Jurkat, Clone E6-1 (cell line): ENCODE measurements around the gene CXCL8.

ENCODE experiments used
- DNase-seq: peaks from one replicate; pipeline ENCODE4 v3.0.0-alpha.2; 2011; ENCODE audit warnings: low read depth, low spot score
- H3K4me3 ChIP-seq: 2 replicates; pipeline ENCODE4 v1.5.1; 2011; ENCODE audit warnings: mild to moderate bottlenecking, low read length, control low read depth, moderate library complexity

Gene CXCL8

DNA sequence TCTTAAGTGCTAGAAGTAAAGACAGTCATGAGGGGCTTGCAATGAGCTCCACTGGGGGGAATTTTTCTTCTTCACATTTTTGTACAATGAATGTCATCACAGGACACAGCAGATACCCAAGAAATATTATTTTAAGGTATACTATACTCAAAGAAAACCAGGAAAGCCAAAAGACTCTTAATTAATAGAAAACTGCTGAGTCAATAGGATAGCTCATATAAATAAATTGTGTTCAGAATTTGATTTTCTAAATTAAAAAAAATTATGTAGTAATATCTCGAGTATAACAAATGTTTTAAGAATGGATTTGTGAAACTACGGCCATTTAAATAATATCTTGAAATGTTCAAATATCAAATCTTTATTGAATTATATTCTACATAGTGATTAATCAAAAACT, 25.7 kb upstream of the CXCL8 start:
- no peak for DNase-seq
- no peak overlapping the region for H3K4me3 ChIP-seq

- DNase-seq: no peak
- no peak overlapping the region for H3K4me3 ChIP-seq
Measured at GRCh38 chr4:73715659-73716058, 24.7 kb upstream of the CXCL8 start.

DNA sequence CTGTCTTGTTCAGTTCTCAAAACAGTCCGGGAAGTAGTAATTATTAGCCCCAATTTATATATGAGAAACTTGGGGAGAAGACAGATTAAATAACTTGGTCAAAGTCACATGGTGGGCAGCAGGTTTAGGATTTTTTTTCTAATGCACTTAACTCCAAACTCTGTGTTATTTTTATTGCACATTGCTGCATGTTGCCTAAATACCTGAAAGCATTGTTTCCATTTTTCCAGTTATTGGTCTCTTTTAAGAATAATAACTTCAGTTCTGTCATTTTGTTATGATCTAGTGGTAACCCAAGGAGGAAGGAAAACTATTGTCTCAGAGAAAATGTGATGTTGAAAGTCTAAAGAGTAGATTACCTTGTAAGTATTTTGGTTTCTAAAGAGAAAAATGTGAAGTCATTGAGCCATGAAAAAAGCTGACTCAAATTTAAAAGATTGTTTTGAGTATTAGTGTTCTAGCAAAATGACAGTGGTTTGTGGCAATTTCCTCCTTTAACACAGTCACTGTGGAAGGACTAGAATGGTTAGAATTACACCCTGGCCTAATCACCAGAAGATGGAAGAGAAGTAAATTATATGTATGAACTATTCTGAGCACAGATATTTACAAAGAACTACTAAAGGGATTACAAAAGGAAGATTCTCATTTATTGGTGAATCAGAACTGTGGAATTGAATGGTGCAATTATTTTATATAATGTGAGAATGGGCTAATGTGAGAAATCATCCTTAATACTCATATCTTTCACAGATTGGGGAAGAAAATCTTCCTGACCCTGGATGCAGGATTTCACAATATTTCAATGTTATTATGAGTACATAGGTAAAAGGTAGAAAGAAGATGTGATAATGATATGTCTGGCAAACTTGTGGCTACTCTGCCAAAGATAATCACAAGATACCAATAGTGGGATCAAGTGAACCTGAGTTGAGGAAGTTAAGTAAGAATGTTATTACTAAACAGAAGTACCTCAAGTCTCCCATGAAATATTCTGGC, 21.7 kb upstream of the CXCL8 start:
- no peak for DNase-seq
- no peak overlapping the region for H3K4me3 ChIP-seq

DNA sequence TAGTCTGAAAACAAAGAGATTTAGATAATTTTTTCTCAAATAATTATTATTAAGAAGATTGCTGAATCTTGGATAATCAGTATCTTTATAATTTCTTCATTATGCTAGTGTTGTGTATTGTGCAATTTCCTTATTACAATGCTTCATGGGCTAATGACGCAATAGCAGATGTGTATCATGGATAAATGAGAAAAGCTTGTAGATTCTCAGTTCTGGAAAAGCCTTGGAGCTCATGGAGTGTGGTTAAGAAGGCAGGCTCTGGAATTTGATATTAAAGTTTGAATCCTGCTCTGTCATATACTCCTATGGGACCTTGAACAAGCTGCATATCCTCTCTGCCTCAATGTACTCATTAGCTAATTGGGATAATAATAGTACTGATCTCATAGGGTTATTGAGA, 18.9 kb upstream of the CXCL8 start:
- H3K4me3 ChIP-seq: no peak overlapping the region
- DNase-seq: no peak

DNA sequence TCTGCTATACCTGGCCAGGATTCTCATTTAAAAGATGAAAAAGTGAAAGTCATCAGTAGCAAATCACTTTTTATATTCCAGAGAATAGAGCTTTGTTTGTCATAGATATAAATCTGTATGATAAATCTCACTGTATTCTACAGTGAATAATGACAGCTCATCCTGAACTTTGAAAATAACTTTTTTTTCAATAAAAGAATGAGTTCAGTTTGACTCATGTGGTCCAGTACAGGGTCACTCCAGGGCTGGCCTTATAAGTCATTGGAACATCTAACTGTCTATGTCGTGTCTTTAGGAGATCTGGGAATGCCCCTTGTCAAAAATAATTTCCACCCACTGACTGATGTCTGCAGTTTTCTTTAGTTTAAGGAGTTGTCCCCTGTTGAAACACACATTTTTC, 18.5 kb upstream of the CXCL8 start:
- DNase-seq: no peak
- no peak overlapping the region for H3K4me3 ChIP-seq

GRCh38 chr4:73723023-73723422, 17.3 kb upstream of the CXCL8 start:
- H3K4me3 ChIP-seq: no peak overlapping the region
- no peak for DNase-seq

DNA sequence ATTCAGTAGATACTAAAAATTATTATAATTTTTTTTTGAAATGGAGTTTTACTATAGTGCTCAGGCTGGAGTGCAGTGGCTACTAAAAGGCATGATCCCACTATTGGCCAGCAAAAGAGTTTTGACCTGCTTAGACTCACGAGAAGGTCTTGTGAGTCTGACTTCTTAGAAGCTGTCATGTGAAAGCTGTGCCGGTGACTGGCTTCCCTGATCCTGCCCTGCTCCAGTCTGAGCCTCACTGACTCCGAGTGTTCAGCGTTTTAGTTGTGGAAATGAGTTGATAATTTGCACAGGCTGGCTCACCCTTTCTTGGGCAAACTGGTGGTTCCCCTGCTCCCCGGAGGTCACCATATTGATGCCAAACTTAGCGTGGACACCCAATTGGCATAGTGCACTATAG, 16.4 kb upstream of the CXCL8 start:
- H3K4me3 ChIP-seq: no peak overlapping the region
- no peak for DNase-seq

- H3K4me3 ChIP-seq: no peak overlapping the region
- DNase-seq: no peak
Measured at GRCh38 chr4:73725510-73725909, 14.9 kb upstream of the CXCL8 start.

DNA sequence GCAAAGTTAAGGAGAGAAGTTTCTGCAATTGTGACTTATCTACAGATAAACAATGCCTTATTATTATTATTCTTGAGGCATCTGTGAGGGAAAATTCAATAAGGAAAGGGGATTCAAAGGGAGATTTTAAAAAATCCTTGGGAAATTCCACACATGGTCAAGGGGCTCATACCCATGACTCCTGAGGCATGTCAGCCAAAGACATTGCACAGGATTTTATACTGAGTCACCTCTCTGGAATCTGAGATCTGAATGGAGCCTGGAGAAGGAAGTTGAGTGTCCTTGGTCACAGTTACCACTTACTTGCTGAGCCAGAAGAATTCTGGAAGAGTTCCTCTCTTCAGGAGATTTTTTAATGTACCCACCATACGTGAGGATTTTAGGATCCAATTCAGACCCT, 14.4 kb upstream of the CXCL8 start:
- no peak for DNase-seq
- H3K4me3 ChIP-seq: no peak overlapping the region

- no peak overlapping the region for H3K4me3 ChIP-seq
- no peak for DNase-seq
Measured at GRCh38 chr4:73727685-73728084, 12.7 kb upstream of the CXCL8 start.

DNA sequence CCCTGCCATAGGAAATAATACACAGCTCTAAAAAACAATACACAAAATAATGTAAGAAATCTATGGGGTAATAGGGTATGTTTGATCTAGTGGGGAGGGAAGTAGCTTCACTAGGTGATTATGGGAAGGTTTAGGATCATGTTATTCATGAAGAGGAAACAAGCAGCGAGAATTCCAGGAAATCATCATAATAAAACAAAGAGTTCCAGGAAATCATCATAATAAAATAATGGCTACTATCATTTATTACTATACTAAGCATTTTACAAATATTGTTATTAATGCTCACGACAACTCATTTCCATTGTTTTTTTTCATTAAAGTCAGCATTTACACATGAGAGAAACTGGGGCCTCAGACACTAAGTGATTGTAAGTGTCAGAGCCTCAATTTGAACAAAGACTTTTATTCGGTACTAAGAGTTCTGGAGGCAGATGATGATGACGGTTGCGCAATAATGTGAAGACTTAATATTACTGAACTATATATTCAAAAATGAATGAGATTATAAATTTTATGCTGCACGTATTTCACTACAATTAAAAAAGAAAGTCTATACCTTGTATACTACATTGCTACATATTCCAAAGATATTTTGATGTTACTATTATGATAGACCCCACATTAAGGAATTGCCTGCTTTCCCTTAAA, 12.2 kb upstream of the CXCL8 start:
- H3K4me3 ChIP-seq: no peak overlapping the region
- DNase-seq: no peak

DNA sequence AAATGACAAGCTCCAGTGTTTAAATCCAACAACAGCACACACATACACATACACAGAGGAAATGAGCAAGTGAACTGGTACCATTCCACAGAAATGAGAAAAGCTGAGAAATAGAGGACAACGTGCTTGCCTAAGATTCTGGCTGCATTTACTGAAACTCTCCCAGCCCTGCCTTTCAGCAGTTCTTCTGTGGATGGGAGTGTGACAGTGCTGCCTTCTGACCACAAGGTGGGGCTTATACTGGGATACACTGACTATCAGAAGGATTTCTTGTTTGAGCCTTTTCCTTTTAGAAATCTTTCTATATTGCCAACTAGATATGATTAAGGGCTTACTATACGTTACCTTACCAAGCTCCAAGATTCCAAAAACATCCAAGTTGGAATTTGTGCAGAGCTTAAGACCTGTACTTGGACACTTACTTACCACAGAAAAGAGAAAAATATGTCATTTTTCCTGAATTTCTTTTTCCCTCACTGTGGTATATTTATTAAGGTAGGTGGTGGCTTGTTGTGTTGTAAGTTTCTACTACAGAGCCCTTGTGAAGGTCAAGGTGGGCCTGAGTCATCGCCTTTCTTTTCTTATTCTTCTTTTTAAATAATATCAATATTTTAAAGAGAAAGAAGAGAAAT, 10.7 kb upstream of the CXCL8 start:
- H3K4me3 ChIP-seq: no peak overlapping the region
- DNase-seq: peak; percentile 39

DNA sequence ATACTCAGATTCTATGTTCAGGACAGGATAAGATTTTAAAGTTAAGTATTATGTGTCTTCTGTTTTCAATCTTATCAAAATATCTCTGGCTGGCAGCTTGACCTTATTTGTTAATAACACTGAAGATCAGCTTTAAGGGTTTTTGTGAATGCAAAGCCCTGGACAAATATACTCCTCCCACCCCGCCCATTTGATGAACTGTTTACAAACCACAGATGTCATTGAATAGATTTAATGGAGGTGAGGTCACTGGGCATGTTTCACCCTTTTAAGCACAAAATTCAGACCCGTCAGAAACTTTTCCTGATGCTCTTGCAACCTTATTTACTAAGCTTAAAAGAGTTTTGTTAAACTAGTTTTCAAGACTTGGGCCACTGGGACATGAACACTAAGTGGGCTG, 10.1 kb upstream of the CXCL8 start:
- H3K4me3 ChIP-seq: no peak overlapping the region
- DNase-seq: no peak

DNA sequence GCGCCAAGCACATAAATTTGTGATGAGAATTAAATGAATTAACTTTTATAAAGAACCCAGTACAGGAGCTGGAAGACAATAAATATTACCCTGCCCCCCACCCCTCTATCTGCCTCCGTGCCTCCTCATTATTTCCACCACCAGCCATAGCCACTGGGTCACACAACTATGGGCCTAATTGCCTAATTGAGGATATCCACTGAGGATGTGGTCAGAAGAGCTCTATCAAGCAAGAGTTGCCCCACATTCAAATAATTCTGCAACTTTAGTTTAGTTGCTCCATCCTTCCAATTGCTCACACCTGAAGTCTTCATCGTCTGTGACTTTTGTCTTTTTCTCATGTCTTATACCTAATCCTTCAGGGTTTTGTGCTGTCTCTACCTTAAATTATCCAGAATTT, 9.5 kb upstream of the CXCL8 start:
- DNase-seq: no peak
- no peak overlapping the region for H3K4me3 ChIP-seq

DNA sequence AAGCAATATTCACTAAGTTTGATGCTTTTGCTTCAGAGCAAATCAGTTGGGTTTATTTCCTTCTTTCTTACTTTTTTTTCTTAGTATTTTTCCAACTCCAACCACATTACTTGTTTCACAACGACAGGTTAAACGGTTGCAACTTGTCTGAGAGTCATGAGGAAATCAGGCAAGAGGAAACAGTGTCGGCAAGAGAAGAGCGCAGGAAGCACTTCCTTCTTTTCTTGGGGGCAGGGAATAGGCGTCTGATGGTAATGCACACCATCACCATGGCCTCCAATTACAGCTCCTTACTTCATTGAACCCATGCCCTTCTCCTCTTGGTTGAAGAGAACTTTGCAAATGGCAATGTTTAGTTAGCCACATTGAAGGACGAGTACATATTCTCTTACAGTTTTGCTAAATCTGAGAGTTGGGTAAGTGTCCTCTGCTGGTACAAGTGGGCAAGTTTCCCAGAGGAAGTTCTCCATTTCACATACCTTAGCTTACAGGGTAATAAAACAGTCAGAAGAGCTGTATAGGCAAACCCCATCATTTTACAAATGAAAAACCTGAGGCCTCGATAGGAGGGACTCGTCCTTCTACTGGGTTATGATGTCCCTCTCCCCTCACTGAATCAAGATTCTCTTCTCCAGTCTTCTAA, 8.3 kb upstream of the CXCL8 start:
- DNase-seq: peak; percentile 32
- no peak overlapping the region for H3K4me3 ChIP-seq

GRCh38 chr4:73732759-73733431, 7.5 kb upstream of the CXCL8 start:
- no peak for DNase-seq
- no peak overlapping the region for H3K4me3 ChIP-seq

- H3K4me3 ChIP-seq: no peak overlapping the region
- no peak for DNase-seq
Measured at GRCh38 chr4:73734530-73735001, 5.8 kb upstream of the CXCL8 start.

DNA sequence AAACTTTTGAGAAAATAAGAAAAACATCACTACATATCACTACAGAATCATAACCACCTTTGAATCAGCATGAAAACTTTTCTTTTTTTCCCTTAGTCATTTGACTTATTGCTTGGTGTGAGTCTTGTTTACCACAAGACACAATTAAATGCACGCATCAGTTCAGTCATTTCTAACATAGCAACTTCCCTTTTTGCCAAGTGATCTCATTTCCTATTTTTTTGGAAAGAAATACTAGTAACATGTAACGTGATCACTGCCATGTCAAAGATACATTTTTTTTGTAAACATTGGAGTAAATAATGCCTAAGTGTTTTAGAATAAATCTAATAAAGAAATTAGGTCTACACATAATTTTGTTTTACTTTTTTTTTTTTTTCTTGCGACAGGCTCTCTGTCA, 5.1 kb upstream of the CXCL8 start:
- DNase-seq: no peak
- no peak overlapping the region for H3K4me3 ChIP-seq
